K562 (cell line): ENCODE data around the gene SNCA. TPM values are rescaled to one million over a fixed set of nuclear protein-coding genes. Genes with fewer than 3 reads are reported as not detected.

Source experiments
- ATAC-seq: fragments of 200-7000 bp; cut with Tn5 transposase; 3 replicates; pipeline ENCODE4 v1.9.1; 2020; ENCODE audit warnings: moderate library complexity
- BruUV-seq: library from RNA; stranded (reverse); fragments of 400-500 nt; replicated peaks from 2 replicates; lab custom pipeline; 2021; lab: Mats Ljungman, UMichigan
- CTCF ChIA-PET: fragments of 300-600 bp; formaldehyde crosslinking; extraction: SDS; loops from one replicate; lab custom pipeline; 2021; ENCODE audit warnings: low intra/inter-chr PET ratio; lab: Yijun Ruan, JAX
- POLR2A ChIA-PET: fragments of 300-600, 350-650 bp; sonication (Branson Sonifier 250); formaldehyde crosslinking; extraction: SDS; loops from one replicate; lab custom pipeline; 2021; ENCODE audit warnings: antibody characterized with exemption, inconsistent platforms; lab: Yijun Ruan, JAX
- DNase-seq, 4 experiments: peaks; one replicate each; pipeline versions ENCODE4 v3.0.0 to v3.0.0-alpha.2; 2011 to 2018; ENCODE audit warnings: low spot score in 3 of 4, mixed read lengths in 3 of 4; ENCODE audit errors: extremely low read depth in 1 of 4
- FAIRE-seq: peaks from 2 replicates; lab custom pipeline; 2011; peaks lifted over from hg19 to GRCh38; lab: Jason Lieb, UNC
- H2AFZ ChIP-seq: 2 replicates; pipeline ENCODE4 v1.6.0; 2011; ENCODE audit warnings: low read depth, low read length, control low read depth, inconsistent platforms
- H3K27ac ChIP-seq: fragments of 200-600 bp; 3 replicates; pipeline ENCODE4 v1.8.0; 2011; ENCODE audit warnings: low read depth, mild to moderate bottlenecking, control low read depth, inconsistent platforms, low read length, moderate library complexity, mixed read lengths; ENCODE audit errors: extremely low read depth
- H3K27me3 ChIP-seq, 2 experiments: fragments of 300-600 bp in 1 of 2; 2 replicates in 1 of 2; 3 replicates in 1 of 2; pipeline versions ENCODE4 v1.6.0 to v1.8.0; 2011; ENCODE audit warnings: inconsistent platforms in 2 of 2, low read length in 2 of 2, mild to moderate bottlenecking in 1 of 2, mixed read lengths in 1 of 2, moderate library complexity in 1 of 2; ENCODE audit not compliant: control insufficient read depth in 2 of 2, insufficient read depth in 2 of 2
- H3K36me3 ChIP-seq: fragments of 300-600 bp; 3 replicates; pipeline ENCODE4 v1.8.0; 2011; ENCODE audit warnings: mild to moderate bottlenecking, low read length, inconsistent platforms; ENCODE audit not compliant: control insufficient read depth, insufficient read depth
- H3K4me1 ChIP-seq, 2 experiments: fragments of 200-600 bp in 1 of 2; replicated peaks in 1 of 2; 2 replicates in 1 of 2; 3 replicates in 1 of 2; pipeline versions ENCODE4 v1.5.1 to v1.8.0; 2011; ENCODE audit warnings: inconsistent platforms in 2 of 2, low read length in 2 of 2, mild to moderate bottlenecking in 1 of 2, mixed read lengths in 1 of 2, moderate library complexity in 1 of 2; ENCODE audit not compliant: control insufficient read depth in 2 of 2, insufficient read depth in 2 of 2
- H3K4me2 ChIP-seq: 2 replicates; pipeline ENCODE4 v1.6.1; 2011; ENCODE audit warnings: low read length, control low read depth, inconsistent platforms, mixed read lengths; ENCODE audit not compliant: insufficient read depth
- H3K4me3 ChIP-seq: fragments of 200-600 bp; sonication (generic), shearing (Covaris generic); 2 replicates; pipeline ENCODE4 v1.5.1; 2016; ENCODE audit warnings: control low read depth, inconsistent platforms
- H3K79me2 ChIP-seq: fragments of 200-600 bp; 3 replicates; pipeline ENCODE4 v1.8.0; 2011; ENCODE audit warnings: low read length, inconsistent platforms; ENCODE audit not compliant: control insufficient read depth, insufficient read depth
- H3K9ac ChIP-seq, 2 experiments: 2 replicates each; pipeline versions ENCODE4 v1.6.0 to v1.6.1; 2011; ENCODE audit warnings: low read depth in 2 of 2, low read length in 2 of 2, control low read depth in 1 of 2, inconsistent platforms in 1 of 2, mild to moderate bottlenecking in 1 of 2, mixed read lengths in 1 of 2; ENCODE audit not compliant: insufficient read depth in 1 of 2
- H3K9me1 ChIP-seq: one replicate; pipeline ENCODE4 v1.6.0; 2011; ENCODE audit warnings: inconsistent platforms, mild to moderate bottlenecking, low read length, moderate library complexity; ENCODE audit not compliant: control insufficient read depth, insufficient read depth
- H3K9me3 ChIP-seq: replicated peaks from 2 replicates; pipeline ENCODE4 v1.5.1; 2011; ENCODE audit warnings: low read depth, low read length, inconsistent platforms; ENCODE audit not compliant: control insufficient read depth, insufficient read depth
- H4K20me1 ChIP-seq: replicated peaks from 2 replicates; pipeline ENCODE4 v1.6.1; 2011; ENCODE audit warnings: low read length, inconsistent platforms, mixed read lengths; ENCODE audit not compliant: control insufficient read depth, insufficient read depth
- IRF2 ChIP-seq: sonication (generic); formaldehyde crosslinking; IDR thresholded peaks from 2 replicates; pipeline ENCODE4 v1.8.1; 2022; ENCODE audit warnings: mild to moderate bottlenecking, missing genetic modification reagents
- TAF15 ChIP-seq: fragments of 200-400 bp; formaldehyde crosslinking; IDR thresholded peaks from 2 replicates; pipeline ENCODE4 v1.6.1; 2017; ENCODE audit warnings: mild to moderate bottlenecking, low read depth, low read length, moderate library complexity
- TSC22D4 ChIP-seq: fragments of 450-650 bp; IDR thresholded peaks from 2 replicates; pipeline ENCODE4 v1.6.1; 2016; ENCODE audit warnings: missing genetic modification characterization, missing biosample characterization, control low read depth
- ZFP1 ChIP-seq: fragments of 450-650 bp; formaldehyde crosslinking; IDR thresholded peaks from 2 replicates; pipeline ENCODE4 v1.4.0; 2020; ENCODE audit warnings: mild to moderate bottlenecking, mixed read lengths
- ZNF134 ChIP-seq: fragments of 250-450 bp; sonication (Bioruptor Pico); conservative IDR thresholded peaks from 2 replicates; pipeline ENCODE4 v1.4.0; 2020
- ZNF140 ChIP-seq: fragments of 250-450 bp; sonication (Bioruptor Pico); IDR thresholded peaks from 2 replicates; pipeline ENCODE4 v1.8.0; 2021; ENCODE audit warnings: moderate library complexity, mild to moderate bottlenecking, inconsistent platforms
- ZNF23 ChIP-seq: fragments of 250-450 bp; sonication (Bioruptor Pico); IDR thresholded peaks from 2 replicates; pipeline ENCODE4 v1.4.0; 2020; ENCODE audit warnings: mild to moderate bottlenecking
- ZNF24 ChIP-seq: fragments of 450-650 bp; IDR thresholded peaks from 2 replicates; pipeline ENCODE4 v1.6.1; 2016
- WGBS: fragments of 100-300 bp; shearing (Covaris generic); methylation state at CpG from one replicate; pipeline ENCODE4 v1.1.6; 2016; ENCODE audit warnings: low coverage, mixed read lengths; ENCODE audit not compliant: insufficient coverage; ENCODE audit errors: missing lambda C conversion rate; 5-methylcytosine and 5-hydroxymethylcytosine counted together
- in situ Hi-C: fragments of 300-500 bp; cut with MboI; formaldehyde crosslinking; loops from 4 replicates; pipeline ENCODE4 v1.15.0; 2018; ENCODE audit warnings: inconsistent platforms, mixed read lengths
- intact Hi-C: fragments of 100-400 bp; cut with micrococcal nuclease; formaldehyde crosslinking; loops from 2 replicates; pipeline ENCODE4 v1.14.2; 2022
- polyA plus RNA-seq, 8 experiments: library from polyadenylated mRNA; depleted of rRNA in 4 of 8; stranded (reverse) in 5 of 8; unstranded in 3 of 8; fragments of >200 nt; fragmentation: Nextera tagmentation in 2 of 8; fragmentation: Illumina TruSeq in 1 of 8; extraction: Ambion mirVana in 2 of 8; extraction: Trizol in 1 of 8; gene quantifications; 2 replicates each; pipeline versions ENCODE4 v1.2.1 to v1.2.3, GENCODE V29; 2011 to 2014; ENCODE audit warnings: inconsistent platforms in 1 of 8, missing spikeins in 1 of 8
- total RNA-seq, 7 experiments: library from RNA; depleted of rRNA in 6 of 7; stranded (reverse); fragments of >200 nt in 6 of 7; fragmentation: Illumina TruSeq in 2 of 7; extraction: Trizol in 2 of 7; gene quantifications; 2 replicates each; pipeline versions ENCODE4 v1.2.1 to v1.2.3, GENCODE V29; 2011 to 2021; ENCODE audit warnings: low replicate concordance in 1 of 7
- TF ChIP-seq, protein P1 (sequence below): fragments of 150-350 bp; conservative IDR thresholded peaks from 2 replicates; pipeline ENCODE4 v1.6.1; 2014; ENCODE audit warnings: low read length
- TF ChIP-seq, protein P2 (sequence below): fragments of 450-650 bp; IDR thresholded peaks from 2 replicates; pipeline ENCODE4 v1.6.1; 2016; ENCODE audit warnings: antibody characterized with exemption

SNCA gene
- total and polyA plus RNA-seq, 9 of the 15 experiments (the other 6 are each of a cell fraction or from before 2014, with no cell fraction given) = 1.7 to 12.6 (median 3.6) TPM

DNA sequence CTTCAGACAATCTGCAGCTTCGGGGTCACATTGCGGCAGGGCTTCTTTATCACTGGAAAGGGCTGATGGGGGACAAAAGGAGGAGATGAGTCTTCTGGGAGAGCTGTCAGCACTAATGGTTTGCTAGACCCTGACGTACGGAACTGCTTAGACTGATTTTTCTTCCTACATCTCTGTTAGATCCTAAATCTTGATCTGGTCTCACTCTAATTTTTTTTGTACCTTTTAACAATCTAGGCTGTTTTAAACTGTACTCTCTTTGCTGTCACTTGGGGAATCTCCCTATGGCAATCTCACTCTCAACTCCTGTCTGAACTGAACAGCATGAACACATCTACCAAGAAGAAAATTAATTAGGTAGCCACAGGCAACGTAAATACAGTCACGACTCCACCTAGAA lies 120.1 kb downstream of the SNCA start (continued):
- TF ChIP-seq IRF2 (CRISPR knock-in tag) (no peak), ZNF134 (CRISPR knock-in tag) (no peak), TSC22D4 (tag) (no peak)
- TF ChIP-seq, protein P1, sequence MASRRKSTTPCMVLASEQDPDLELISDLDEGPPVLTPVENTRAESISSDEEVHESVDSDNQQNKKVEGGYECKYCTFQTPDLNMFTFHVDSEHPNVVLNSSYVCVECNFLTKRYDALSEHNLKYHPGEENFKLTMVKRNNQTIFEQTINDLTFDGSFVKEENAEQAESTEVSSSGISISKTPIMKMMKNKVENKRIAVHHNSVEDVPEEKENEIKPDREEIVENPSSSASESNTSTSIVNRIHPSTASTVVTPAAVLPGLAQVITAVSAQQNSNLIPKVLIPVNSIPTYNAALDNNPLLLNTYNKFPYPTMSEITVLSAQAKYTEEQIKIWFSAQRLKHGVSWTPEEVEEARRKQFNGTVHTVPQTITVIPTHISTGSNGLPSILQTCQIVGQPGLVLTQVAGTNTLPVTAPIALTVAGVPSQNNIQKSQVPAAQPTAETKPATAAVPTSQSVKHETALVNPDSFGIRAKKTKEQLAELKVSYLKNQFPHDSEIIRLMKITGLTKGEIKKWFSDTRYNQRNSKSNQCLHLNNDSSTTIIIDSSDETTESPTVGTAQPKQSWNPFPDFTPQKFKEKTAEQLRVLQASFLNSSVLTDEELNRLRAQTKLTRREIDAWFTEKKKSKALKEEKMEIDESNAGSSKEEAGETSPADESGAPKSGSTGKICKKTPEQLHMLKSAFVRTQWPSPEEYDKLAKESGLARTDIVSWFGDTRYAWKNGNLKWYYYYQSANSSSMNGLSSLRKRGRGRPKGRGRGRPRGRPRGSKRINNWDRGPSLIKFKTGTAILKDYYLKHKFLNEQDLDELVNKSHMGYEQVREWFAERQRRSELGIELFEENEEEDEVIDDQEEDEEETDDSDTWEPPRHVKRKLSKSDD = no peak
- TF ChIP-seq, protein P2, sequence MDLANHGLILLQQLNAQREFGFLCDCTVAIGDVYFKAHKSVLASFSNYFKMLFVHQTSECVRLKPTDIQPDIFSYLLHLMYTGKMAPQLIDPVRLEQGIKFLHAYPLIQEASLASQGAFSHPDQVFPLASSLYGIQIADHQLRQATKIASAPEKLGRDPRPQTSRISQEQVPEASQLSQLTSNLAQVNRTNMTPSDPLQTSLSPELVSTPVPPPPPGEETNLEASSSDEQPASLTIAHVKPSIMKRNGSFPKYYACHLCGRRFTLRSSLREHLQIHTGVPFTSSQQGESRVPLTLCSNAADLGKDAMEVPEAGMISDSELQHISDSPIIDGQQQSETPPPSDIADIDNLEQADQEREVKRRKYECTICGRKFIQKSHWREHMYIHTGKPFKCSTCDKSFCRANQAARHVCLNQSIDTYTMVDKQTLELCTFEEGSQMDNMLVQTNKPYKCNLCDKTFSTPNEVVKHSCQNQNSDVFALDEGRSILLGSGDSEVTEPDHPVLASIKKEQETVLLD = no peak

DNA sequence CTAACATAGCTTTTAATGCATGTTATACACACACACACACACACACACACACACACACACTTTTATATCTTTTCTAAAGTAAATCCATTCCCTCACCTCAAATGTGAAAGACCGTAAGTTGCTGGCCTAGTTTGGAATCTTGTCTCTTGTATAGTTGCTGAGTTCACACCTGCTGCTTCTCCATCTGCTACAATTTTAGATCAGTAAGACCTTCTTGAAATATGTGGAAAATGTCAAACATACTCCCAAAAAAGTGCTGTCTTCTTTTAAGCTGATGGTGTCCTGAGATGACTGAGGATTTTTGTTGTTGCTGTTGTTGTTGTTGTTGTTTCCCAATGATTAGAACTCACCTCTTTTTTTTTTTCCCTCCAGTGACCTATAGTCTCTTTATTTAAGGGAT lies 121.3 kb downstream of the SNCA start:
- FAIRE-seq (no peak), DNase-seq (no peak), ATAC-seq (no peak)
- in situ Hi-C loops = no loop called here
- WGBS = 0% methylated on average over 1 of the region's 1 CpG
- Histone ChIP-seq H3K79me2 (no peaks in the 10 kb centered on the region), H3K27ac (no peak overlapping the region), H3K9me3 (no peaks in the 10 kb centered on the region), H2AFZ (no peak overlapping the region), H3K4me2 (no peak overlapping the region), H3K4me1 (no peaks in the 10 kb centered on the region), H3K27me3 (no peaks in the 10 kb centered on the region), H3K9ac (no peak overlapping the region), H3K36me3 (no peaks in the 10 kb centered on the region), H3K9me1 (no peaks in the 10 kb centered on the region), H3K4me3 (no peak overlapping the region), H4K20me1 (no peaks in the 10 kb centered on the region)
- CTCF ChIA-PET = no interaction called here
- intact Hi-C loops = no loop called here
- no TSS peak for BruUV-seq
- no peak for TF ChIP-seq ZNF140 (CRISPR knock-in tag)
- no peak for TF ChIP-seq ZFP1 (CRISPR knock-in tag)
- TF ChIP-seq ZNF24 = no peak
- TF ChIP-seq ZNF23 (CRISPR knock-in tag) = no peak
- TF ChIP-seq TAF15 = no peak
- POLR2A ChIA-PET = no interaction called here
